ENCODE data around the gene ASXL1. TPM values are rescaled to one million over a fixed set of nuclear protein-coding genes. Genes with fewer than 3 reads are reported as not detected.
A peak's percentile ranks its signal among the peaks of the same experiment; 100 is the strongest.
"Not testable (repeated sequence)": the region's sequence is repeated elsewhere in the genome, so short reads cannot be mapped to it uniquely, and the experiment has no call there.

Gene ASXL1
- 10 to 100 TPM; 39.9 to 42.5 TPM for total RNA-seq
- long read RNA-seq, partial matches to known transcripts, result 0 of 12 reads
- long read RNA-seq, other reads (novel, unspliced or antisense), result 12 of 12 reads

DNA sequence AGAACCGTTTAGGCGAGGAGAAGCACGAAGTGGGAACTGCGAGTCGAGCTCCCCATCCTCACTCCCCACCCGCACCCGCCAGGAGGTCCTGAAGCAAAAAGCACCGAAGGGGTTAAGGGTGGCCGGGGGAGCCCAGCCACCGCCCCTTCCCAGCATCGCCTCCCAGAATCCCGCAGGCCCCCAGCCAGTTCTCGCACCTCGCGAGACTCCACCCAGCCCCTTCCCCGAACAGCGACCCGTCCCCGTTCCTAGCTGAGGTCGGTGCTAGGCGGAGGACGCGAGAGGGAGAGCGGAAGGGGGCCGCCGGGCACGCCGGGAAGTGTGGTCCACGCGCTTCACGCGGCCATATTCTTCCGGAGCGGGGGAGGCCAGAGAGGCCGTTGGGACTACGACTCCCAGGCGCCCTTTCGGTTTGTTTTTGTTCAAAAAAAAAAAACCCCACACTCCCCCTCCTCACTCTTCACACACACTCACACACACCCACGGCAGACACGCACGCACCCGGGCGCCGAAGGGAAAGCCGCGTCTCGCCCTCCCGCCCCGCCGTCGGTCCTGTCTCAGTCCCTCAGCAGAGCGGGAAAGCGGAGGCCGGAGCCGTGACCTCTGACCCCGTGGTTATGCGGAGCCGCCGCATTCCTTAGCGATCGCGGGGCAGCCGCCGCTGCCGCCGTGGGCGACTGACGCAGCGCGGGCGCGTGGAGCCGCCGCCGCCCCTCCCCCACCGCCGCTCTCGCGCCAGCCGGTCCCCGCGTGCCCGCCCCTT is at the start of gene ASXL1:
ASXL1 (plus strand) TSS at position 463 of the 763 bp plus-strand sequence. CDS start 445 bp downstream, outside the sequence.
- peak; percentile 95 to 97 for DNase-seq
- peak; percentile 90 for ATAC-seq
- intact Hi-C loops (cut with DNase I, micrococcal nuclease), result loop anchor here in 1 of 2 donors (10.0 kb wide), 1 partner anchor 127 kb away; no protein-coding TSS in a partner anchor

DNA sequence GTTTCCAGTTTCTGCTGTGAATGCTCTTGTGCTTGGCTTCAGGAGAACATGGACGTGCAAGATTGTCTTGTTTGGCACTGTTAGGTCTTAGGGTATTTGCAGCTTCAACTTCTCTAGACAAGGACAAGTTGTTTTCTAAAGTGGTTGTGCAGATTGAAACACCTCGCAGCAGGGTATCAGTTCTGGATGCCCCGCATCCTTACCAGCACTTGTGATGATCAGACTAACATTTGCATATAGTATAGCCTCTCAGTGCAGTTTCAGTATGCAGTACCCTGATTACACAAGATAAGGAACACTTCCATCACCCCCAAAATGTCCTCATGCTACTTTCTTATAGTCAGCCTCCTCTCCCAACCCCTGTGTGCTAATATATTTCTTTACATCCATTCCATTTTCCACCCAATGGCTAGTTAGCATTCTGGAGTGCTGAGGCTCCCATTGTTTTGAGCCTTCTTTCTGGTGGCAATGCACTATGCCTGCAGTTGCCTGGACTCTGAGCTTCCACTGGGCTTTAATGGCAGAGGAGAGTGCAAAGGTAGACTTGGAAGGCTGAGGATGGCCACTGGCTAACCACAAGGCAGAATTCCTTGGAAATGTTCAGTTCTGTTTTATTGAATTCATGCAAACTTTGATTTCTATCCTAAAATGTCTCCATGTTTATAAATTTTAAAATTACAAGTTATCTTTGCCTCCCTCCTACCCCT is 45.3 kb upstream of the ASXL1 start:
- peak; percentile 76 for ATAC-seq
- intact Hi-C loops (cut with DNase I, micrococcal nuclease), result no loop called here
- DNase-seq, result no peak

DNA sequence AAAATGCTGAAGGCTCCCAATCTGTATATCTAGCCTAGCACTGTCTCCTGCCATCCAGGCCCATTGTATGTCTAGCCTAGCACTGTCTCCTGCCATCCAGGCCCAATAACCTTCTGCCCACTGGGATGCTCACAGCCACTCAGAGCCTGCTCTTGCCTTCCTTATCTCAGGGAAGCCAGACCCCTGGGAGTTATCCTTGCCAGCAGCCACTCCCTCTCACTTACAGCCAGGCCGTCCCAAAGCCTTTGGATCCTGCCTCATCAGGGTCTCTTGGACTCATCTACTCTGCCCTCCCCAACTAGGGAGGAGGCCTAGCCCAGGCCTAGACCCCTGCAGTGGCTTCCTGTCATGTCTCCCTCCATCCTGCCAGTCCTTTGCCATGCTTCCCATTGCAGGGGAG is 43.4 kb upstream of the ASXL1 start:
- DNase-seq, result no peak
- intact Hi-C loops (cut with DNase I, micrococcal nuclease), result no loop called here
- no peak for ATAC-seq

DNA sequence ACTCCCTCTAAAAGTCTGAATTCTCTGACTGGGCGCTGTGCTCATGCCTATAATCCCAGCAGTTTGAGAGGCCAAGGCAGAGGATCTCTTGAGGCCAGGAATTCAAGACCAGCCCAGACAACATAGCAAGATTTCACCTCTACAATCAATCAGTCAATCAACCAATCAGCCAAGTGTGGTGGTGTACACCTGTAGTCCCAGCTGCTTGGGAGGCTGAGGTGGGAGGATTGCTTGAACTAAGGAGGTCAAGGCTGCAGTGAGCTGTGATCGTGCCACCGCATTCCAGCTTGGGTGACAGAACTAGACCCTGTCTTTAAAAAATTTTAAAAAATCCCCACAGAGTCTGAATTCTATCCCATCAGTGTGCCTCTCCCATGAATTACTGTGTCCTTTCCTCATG is 42.7 kb upstream of the ASXL1 start:
- no peak for DNase-seq
- intact Hi-C loops (cut with DNase I, micrococcal nuclease), result no loop called here
- no peak for ATAC-seq

DNA sequence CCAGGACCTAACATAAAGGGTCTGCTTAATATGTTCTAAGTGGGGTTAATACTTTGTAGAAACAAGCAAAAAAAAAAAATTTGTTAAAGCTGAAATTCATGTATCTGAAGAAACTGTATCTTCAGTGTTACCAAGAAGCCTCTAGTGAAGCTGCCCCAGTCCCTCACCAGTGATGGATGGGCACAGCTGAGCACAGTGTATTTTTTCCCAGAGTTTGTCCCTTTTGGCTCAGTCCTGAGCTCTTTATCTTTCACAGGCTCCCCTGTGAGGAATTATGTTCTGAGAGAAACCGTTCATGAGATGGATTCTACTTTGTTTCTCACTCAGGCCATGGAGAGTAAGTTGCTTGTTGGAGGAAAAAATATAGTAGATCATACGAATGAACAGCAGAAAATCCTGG is 42.2 kb upstream of the ASXL1 start:
- intact Hi-C loops (cut with DNase I, micrococcal nuclease), result no loop called here
- DNase-seq (no peak), ATAC-seq (no peak)

DNA sequence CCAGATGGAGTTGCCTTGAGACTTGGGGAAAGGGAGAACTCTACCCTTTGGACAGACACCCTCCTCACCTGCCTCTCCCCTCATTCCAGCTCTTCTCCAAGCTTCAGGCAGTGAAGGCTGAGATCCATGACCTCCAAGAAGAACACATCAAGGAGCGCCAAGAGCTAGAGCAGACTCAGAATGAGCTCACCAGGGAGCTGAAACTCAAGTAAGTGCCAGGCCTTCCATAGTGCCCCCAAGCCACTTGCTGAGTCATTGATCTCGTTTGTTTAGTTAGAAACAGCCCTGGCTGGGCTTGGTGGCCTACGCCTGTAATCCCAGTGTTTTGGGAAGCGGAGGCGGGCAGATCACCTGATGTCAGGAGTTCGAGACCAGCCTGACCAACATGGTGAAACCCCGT is 41.5 kb upstream of the ASXL1 start:
- ATAC-seq, result no peak
- intact Hi-C loops (cut with DNase I, micrococcal nuclease), result no loop called here

DNA sequence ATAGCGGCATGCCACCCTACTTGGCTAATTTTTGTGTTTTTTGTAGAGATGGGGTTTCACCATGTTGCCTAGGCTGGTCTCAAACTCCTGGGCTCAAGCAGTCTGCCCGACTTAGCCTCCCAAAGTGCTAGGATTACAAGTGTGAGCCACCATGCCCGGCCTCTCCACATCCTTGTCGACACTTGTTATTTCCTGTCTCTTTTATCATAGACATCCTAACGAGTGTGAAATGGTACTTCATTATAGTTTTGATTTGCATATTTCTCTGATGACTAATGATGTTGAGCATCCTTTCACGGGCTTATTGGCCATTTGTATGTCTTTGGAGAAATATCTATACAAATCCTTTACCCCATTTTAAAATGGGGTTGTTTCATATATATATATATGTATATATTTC is 39.0 kb upstream of the ASXL1 start:
- ATAC-seq, result no peak
- intact Hi-C loops (cut with DNase I, micrococcal nuclease), result no loop called here
- DNase-seq, result no peak

More for the DNA sequence above, 41.5 kb upstream of the ASXL1 start:
- no peak for DNase-seq

DNA sequence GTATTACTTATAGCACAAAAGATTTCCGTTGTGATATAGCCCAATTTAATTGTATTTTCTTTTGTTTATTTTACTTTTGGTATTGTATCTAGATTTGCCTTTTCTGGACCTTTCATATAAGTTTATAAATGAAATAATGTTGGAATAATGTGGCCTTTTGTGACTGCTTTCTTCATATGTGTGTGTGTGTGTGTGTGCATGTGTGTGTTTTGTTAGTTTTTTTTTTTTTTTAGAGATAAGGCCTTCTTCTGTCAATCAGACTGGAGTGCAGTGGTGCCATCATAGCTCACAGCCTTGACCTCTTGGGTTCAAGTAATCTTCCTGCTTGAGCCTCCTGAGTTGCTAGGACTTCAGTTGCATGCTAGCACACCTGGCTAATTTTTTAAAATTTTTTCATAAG is 37.8 kb upstream of the ASXL1 start:
- intact Hi-C loops (cut with DNase I, micrococcal nuclease), result no loop called here
- ATAC-seq (no peak), DNase-seq (no peak)

DNA sequence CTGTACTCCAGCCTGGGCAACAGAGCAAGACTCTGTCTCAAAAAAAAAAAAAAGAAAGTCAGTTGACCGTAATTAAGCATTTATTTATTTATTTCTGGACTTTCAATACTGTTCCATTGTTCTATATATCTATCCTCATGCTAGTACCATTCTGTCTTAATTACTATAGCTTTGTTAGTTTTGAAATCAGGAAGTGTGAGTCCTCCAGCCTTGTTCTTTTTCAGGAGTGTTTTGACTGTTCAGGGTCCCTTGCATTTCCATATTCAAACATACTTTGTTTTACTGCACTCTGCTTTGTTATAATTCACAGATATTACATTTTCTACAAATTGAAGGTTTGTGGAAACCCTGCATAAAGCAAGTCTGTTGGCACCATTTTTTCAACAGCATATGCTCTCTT is 36.7 kb upstream of the ASXL1 start:
- no peak for DNase-seq
- no peak for ATAC-seq
- intact Hi-C loops (cut with DNase I, micrococcal nuclease), result no loop called here

DNA sequence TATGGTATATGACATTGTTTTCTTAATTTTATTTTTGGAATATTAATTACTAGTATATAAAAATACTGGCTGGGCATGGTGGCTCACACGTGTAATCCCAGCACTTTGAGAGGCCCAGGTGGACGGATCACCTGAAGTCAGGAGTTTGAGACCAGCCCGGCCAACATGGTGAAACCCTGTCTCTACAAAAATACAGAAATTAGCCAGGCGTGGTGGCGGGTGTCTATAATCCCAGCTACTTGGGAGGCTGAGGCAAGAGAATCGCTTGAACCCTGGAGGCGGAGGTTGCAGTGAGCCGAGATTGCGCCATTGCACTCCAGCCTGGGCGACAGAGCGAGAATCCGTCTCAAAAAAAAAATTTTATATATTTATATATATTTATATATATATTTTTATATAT is 35.9 kb upstream of the ASXL1 start:
- DNase-seq; intact Hi-C loops (cut with DNase I, micrococcal nuclease); ATAC-seq: not testable (repeated sequence)

DNA sequence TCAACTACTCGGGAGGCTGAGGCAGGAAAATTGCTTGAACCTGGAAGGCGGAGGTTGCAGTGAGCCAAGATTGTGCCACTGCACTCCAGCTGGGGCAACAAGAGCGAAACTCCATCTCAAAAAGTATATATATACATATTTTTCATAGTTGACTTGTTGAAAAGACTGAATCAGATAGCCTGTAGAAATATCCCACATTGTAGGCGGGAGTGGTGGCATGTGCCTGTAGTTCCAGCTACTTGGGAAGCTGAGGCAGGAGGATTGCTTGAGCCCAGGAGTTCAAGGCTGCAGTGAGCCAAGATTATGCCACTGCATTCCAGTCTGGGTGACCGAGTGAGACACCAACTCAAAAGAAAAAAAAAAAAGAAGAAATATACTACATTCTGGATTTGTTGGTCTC is 34.4 kb upstream of the ASXL1 start:
- intact Hi-C loops (cut with DNase I, micrococcal nuclease); DNase-seq; ATAC-seq: not testable (repeated sequence)

DNA sequence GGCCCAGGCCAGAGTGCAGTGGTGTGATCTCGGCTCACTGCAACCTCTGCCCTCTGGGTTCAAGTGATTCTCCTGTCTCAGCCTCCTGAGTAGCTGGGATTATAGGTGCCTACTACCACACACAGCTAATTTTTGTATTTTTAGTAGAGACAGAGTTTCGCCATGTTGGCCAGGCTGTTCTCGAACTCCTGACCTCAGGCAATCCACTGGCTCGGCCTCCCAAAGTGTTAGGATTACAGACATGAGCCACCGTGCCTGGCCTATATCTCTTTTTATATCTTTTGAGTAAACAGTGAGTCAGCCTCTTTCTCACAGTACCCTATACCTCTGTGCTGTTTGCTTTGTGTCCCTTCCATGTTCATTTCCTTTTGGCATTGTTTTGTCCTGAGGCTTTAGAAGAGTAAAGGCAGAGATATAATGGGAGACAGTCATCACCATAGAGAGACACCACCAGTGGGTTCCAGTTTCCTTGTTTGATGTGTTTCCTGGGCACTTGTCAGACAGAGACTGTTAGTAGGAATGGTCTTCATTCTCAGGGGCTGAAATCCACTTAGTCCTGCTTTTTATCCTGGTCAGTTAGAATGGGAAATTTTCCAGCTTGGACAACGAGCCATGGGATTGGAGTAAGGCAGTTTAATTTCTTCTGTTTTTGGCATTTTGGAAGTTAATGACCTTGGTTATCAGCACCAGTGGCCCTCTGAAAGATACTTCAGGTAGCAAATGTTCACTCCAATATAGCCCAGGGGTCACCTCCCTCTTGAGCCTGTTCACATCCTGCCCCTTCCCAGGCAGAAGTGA is 32.2 kb upstream of the ASXL1 start:
- DNase-seq, result peak; percentile 26 to 45
- intact Hi-C loops (cut with DNase I, micrococcal nuclease), result no loop called here
- ATAC-seq, result peak; percentile 96

DNA sequence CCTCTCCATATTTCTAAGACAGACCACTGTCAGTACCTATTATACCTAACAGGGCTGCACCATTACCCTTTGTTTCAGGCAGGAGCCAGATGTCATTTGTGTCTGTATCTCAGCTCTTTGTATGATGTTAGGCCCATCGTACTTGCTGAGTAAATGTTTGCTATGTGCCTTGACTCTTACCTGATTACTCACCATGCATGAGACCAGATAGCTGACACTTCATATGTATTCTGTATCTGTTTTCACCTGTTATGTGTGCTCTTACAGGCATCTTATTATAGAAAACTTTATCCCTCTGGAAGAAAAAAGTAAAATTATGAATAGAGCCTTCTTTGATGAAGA is 31.7 kb upstream of the ASXL1 start:
- DNase-seq (no peak), ATAC-seq (peak; percentile 63)
- intact Hi-C loops (cut with DNase I, micrococcal nuclease), result no loop called here

DNA sequence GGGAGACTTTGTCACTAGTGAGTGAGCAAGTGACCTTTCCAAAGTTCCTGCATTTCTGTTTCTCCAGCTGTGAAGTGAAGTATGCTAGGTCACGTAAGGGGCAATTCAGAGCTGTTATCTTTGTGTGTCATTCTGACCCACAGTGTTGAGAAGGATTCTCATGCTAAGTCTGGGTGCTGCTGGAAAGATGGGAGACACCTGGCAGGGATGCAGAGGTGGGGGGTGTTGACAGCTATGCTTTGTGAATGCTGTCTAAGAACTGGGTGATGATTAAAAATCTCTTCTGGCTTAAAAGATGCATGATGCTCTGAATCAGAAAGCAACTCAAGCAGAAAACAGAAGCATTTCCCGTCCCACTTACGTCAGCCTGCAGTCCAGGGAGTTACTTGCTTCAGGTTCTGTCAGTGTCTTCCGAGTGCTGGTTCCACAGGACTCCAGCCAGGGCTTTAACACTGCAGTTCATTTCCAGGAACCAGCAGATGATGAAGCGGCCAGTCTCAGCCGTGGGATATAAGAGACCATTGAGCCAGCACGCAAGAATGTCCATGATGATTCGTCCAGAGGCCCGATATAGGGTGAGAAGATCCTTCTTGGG is 30.9 kb upstream of the ASXL1 start:
- intact Hi-C loops (cut with DNase I, micrococcal nuclease), result no loop called here
- no peak for ATAC-seq
- DNase-seq, result no peak

DNA sequence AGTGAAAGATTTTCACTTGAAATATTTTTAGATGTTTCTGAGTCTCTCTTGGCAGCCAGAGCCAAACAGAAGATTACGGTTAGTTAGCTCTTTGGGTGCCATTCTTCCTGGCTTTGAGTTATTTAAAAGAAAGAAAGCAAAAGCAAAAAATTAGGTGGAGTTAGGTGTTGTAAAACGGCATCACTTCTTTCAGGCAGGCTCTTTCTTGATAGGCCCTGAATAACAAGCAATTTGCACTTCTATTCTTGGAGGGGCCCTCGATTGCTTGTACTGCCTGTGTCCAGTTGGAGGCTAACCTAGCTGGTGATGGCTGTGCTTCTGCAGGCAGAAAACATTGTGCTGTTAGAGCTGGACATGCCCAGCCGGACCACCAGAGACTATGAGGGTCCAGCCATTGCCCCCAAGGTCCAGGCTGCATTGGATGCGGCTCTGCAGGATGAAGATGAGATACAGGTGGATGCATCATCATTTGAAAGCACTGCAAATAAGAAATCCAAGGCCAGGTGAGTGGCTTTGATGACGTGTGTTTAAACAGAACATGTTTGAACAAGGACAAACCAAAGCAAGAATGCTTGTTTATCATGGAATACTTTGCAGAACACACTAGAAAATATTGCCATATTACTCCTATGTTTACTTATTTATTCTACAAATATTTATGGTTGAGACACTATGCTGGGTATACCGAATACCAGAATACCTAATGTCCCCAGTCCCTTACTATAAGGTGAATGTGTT is 28.1 kb upstream of the ASXL1 start:
- DNase-seq (no peak), ATAC-seq (no peak)
- intact Hi-C loops (cut with DNase I, micrococcal nuclease), result no loop called here

DNA sequence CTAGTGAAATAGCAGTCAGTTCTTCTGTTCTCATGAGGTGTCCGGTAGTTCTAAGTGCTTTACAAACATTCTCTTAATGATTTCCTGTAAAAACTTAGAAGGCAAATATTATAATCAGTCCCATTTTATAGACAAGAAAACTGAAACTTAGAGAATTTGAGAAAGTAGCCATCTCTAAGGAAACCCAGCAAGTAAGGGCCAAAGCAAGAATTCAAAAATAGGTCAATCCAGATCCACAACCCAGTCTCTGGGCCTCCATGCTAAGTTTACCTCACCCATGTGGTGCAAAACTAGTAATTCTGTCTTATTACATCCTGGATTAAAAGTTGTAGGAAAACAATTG is 27.6 kb upstream of the ASXL1 start:
- DNase-seq (no peak), ATAC-seq (no peak)
- intact Hi-C loops (cut with DNase I, micrococcal nuclease), result no loop called here

DNA sequence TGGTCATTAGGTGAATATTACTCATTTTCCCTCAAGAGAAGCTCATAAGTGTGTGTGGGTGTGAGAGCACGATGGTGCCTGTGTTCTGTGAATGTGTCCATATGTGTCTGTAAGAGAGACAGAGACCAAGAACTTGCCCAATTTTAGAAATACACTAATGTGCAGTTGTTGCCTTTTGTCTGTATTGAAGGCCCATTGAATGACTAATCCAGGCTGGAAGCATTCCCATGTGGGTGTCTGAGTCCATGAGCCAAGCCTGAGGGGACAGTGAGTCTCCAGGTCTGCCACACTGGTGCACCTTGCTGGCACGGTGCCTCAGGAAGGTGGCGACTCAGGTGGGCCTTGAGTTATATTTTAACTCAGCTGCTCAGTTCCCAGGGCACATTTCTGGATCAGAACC is 25.5 kb upstream of the ASXL1 start:
- intact Hi-C loops (cut with DNase I, micrococcal nuclease), result no loop called here
- ATAC-seq, result peak; percentile 7
- no peak for DNase-seq

DNA sequence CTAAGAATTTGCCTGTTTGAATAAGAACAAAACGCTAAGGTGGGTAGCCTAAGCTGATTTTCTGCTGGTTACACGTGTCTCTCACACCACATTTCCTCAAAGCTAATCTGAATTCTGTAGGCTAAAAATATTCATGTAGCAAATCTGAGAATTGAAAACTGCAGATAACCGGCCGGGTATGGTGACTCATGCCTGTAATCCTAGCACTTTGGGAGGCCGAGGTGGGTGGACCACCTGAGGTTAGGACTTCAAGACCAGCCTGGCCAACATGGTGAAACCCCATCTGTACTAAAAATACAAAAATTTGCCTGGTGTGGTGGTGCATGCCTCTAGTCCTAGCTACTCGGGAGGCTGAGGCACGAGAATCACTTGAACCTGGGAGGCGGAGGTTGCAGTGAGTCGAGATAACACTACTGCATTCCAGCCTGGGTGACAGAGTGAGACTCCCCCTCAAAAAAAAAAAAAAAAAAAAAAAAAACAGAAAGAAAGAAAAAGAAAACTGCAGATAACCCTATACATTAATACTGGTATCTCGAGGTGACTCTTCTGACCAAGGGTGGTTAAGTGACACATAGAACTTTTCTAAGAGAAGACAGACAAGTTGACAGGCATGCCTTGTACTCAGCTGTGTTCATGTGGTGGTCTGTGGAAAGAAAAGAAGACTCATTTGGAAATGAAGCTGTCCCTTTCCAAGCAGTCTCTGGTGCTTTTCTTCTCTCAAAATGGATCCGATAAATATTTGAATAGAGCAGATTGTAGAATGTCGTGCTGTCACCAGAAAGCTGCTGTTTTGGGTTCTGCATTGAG is 24.7 kb upstream of the ASXL1 start:
- intact Hi-C loops (cut with DNase I, micrococcal nuclease), result no loop called here
- ATAC-seq, result no peak

More for the DNA sequence above, 24.7 kb upstream of the ASXL1 start:
- no peak for DNase-seq
